Erythroblast (primary cell): ENCODE results near the gene CNST.

Source experiments
- GATA1 ChIP-seq: IDR thresholded peaks from 2 replicates; pipeline ENCODE4 v1.6.1; 2011; ENCODE audit warnings: low read depth, mild to moderate bottlenecking, control low read depth, low read length, moderate library complexity
- POLR2A ChIP-seq: IDR thresholded peaks from 2 replicates; pipeline ENCODE4 v1.6.1; 2011; ENCODE audit warnings: mild to moderate bottlenecking, low read length

- no peak for TF ChIP-seq POLR2A
- no peak for TF ChIP-seq GATA1
Observed at GRCh38 chr1:246576709-246577032, 10.4 kb downstream of the CNST start.
